Panc1 (cell line): ENCODE measurements around the gene HCN3. TPM values are rescaled to one million over a fixed set of nuclear protein-coding genes. Genes with fewer than 3 reads are reported as not detected.
A peak's percentile ranks its signal among the peaks of the same experiment; 100 is the strongest.

Source experiments
- ATAC-seq: fragments of 200-7000 bp; cut with Tn5 transposase; 2 replicates; pipeline ENCODE4 v1.9.1; 2020; ENCODE audit warnings: mild to moderate bottlenecking, moderate library complexity
- BruUV-seq: library from RNA; stranded (reverse); fragments of 400-500 nt; replicated peaks from 2 replicates; lab custom pipeline; 2021; lab: Mats Ljungman, UMichigan
- CTCF ChIA-PET: fragments of 300-600 bp; sonication (Branson Sonifier 250); formaldehyde crosslinking; loops from one replicate; lab custom pipeline; 2022; ENCODE audit warnings: antibody characterized with exemption; lab: Charles Lee
- POLR2A ChIA-PET: fragments of 300-600 bp; sonication (Branson Sonifier 250); formaldehyde crosslinking; loops from one replicate; lab custom pipeline; 2022; ENCODE audit warnings: antibody characterized with exemption; lab: Charles Lee
- DNase-seq: peaks from one replicate; pipeline ENCODE4 v3.0.0-alpha.2; 2010; ENCODE audit warnings: low read depth, low spot score
- H3K27ac ChIP-seq: 2 replicates; pipeline ENCODE4 v1.5.1; 2011; ENCODE audit warnings: mild to moderate bottlenecking, low read length, inconsistent platforms
- H3K27me3 ChIP-seq: fragments of 200-500 bp; sonication (Bioruptor generic); 2 replicates; pipeline ENCODE4 v1.6.0; 2014; ENCODE audit warnings: low read length, inconsistent platforms; ENCODE audit not compliant: control insufficient read depth, insufficient read depth
- H3K36me3 ChIP-seq: fragments of 200-500 bp; sonication (Bioruptor generic); 2 replicates; pipeline ENCODE4 v1.5.1; 2014; ENCODE audit warnings: inconsistent platforms, mild to moderate bottlenecking, low read length, moderate library complexity; ENCODE audit not compliant: control insufficient read depth, insufficient read depth
- H3K4me1 ChIP-seq: 2 replicates; pipeline ENCODE4 v1.5.1; 2011; ENCODE audit warnings: inconsistent platforms, mild to moderate bottlenecking, low read length, moderate library complexity; ENCODE audit not compliant: control insufficient read depth, insufficient read depth
- H3K4me3 ChIP-seq, 2 experiments: 2 replicates each; pipeline ENCODE4 v1.5.1; 2011 to 2012; ENCODE audit warnings: low read depth in 2 of 2, low read length in 2 of 2, mild to moderate bottlenecking in 2 of 2, inconsistent platforms in 1 of 2, moderate library complexity in 1 of 2
- H3K9me3 ChIP-seq: fragments of 200-500 bp; sonication (Bioruptor generic); 2 replicates; pipeline ENCODE4 v1.5.1; 2014; ENCODE audit warnings: low read depth, mild to moderate bottlenecking, inconsistent platforms, low read length, moderate library complexity; ENCODE audit not compliant: control insufficient read depth, insufficient read depth
- POLR2AphosphoS5 ChIP-seq: IDR thresholded peaks from 2 replicates; pipeline ENCODE4 v1.6.1; 2012; ENCODE audit warnings: mild to moderate bottlenecking, low read depth, low read length, moderate library complexity
- SIN3A ChIP-seq: IDR thresholded peaks from 2 replicates; pipeline ENCODE4 v1.6.1; 2012; ENCODE audit warnings: low read depth, mild to moderate bottlenecking, low read length, moderate library complexity, borderline replicate concordance; ENCODE audit not compliant: insufficient read depth
- TCF7L2 ChIP-seq: IDR thresholded peaks from 2 replicates; pipeline ENCODE4 v1.6.1; 2011; ENCODE audit warnings: mild to moderate bottlenecking, low read depth, low read length, inconsistent platforms
- in situ Hi-C: cut with HindIII; loops from 2 replicates; pipeline ENCODE4 v1.10.0; 2016; ENCODE audit warnings: low sequenced_read_pairs, low pct_unique_long_range_greater_than_20kb
- intact Hi-C: fragments of 100-400 bp; cut with micrococcal nuclease; formaldehyde crosslinking; loops from one replicate; pipeline ENCODE4 v1.10.0; 2022; ENCODE audit not compliant: unreplicated experiment
- total RNA-seq: library from RNA; stranded (reverse); gene quantifications from one replicate; pipeline ENCODE4 v1.2.1, GENCODE V29; 2021; ENCODE audit not compliant: unreplicated experiment
- TF ChIP-seq, protein P1 (sequence below), 2 experiments: IDR thresholded peaks; 2 replicates each; pipeline ENCODE4 v1.6.1; 2011 to 2012; ENCODE audit warnings: low read depth in 2 of 2, control low read depth in 1 of 2, low read length in 1 of 2, mild to moderate bottlenecking in 1 of 2, moderate library complexity in 1 of 2; ENCODE audit not compliant: insufficient read depth in 1 of 2
- TF ChIP-seq, protein P2 (sequence below): fragments of 450-650 bp; IDR thresholded peaks from 2 replicates; pipeline ENCODE4 v1.5.1; 2017; ENCODE audit warnings: mild to moderate bottlenecking

Gene HCN3
- total RNA-seq, 1 experiment from 2014 or later, result 7.8 TPM

DNA sequence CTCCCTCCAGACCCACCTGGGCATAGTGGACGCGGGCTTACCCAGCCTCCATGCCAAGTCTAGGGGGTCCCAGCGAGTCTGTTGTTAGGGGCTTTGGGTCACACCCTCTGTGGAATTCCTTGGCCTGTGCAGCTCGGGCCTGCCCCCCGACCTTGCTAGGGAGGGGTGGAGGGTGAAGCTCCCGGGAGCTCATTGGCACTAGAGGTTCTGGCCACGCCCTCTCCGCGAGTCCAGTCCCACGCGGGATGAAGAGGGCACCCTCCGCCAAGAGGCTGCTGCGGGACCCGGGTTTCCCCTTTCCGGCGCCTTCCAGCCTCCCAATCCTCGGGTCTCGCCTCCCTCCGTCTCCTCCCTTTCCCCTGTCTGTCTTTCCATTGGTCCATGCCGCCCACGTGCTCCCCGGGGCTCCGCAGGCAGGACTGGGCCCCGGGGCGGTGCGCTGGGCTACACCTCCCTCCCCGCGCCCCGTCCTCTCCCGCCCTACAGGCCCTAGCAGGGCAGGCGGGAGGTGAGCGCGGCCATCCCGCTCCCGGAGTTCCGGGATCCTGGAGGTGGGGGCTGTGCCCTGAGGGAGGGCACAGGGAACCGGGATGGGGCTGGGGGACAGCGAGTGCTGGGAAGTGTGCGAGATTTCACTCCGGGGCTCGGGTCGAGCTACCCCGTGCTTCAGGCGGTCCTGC lies 46.9 kb downstream of the HCN3 start:
- 0 out of 2 replicates have a peak, but pooled peaks have one; percentile 56 for TF ChIP-seq POLR2AphosphoS5
- TF ChIP-seq, protein P1, sequence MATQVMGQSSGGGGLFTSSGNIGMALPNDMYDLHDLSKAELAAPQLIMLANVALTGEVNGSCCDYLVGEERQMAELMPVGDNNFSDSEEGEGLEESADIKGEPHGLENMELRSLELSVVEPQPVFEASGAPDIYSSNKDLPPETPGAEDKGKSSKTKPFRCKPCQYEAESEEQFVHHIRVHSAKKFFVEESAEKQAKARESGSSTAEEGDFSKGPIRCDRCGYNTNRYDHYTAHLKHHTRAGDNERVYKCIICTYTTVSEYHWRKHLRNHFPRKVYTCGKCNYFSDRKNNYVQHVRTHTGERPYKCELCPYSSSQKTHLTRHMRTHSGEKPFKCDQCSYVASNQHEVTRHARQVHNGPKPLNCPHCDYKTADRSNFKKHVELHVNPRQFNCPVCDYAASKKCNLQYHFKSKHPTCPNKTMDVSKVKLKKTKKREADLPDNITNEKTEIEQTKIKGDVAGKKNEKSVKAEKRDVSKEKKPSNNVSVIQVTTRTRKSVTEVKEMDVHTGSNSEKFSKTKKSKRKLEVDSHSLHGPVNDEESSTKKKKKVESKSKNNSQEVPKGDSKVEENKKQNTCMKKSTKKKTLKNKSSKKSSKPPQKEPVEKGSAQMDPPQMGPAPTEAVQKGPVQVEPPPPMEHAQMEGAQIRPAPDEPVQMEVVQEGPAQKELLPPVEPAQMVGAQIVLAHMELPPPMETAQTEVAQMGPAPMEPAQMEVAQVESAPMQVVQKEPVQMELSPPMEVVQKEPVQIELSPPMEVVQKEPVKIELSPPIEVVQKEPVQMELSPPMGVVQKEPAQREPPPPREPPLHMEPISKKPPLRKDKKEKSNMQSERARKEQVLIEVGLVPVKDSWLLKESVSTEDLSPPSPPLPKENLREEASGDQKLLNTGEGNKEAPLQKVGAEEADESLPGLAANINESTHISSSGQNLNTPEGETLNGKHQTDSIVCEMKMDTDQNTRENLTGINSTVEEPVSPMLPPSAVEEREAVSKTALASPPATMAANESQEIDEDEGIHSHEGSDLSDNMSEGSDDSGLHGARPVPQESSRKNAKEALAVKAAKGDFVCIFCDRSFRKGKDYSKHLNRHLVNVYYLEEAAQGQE (IDR thresholded peaks at IDR 0.05; ENCODE audit: insufficient read depth in 1 of 2, low read depth in 2 of 2, low read length in 1 of 2), result no peak
- H3K4me1 ChIP-seq, result peaks cover 47% of the 10 kb centered on the region
- no peaks in the 10 kb centered on the region for H3K27me3 ChIP-seq
- DNase-seq (peak; percentile 87), ATAC-seq (peak; percentile 76)
- no TSS peak for BruUV-seq
- intact Hi-C loops, result no loop called here
- H3K4me3 ChIP-seq, result peak overlapping the region; percentile 92 to 96
- H3K9me3 ChIP-seq, result no peaks in the 10 kb centered on the region
- in situ Hi-C loops, result no loop called here
- peak overlapping the region; percentile 95 for H3K27ac ChIP-seq
- H3K36me3 ChIP-seq, result no peaks in the 10 kb centered on the region; the same call in none of the 2 replicates
- CTCF ChIA-PET, result interaction anchor here (0.6 to 3.5 kb wide), 5 partner anchors 46 to 405 kb away, joined by 3 to 34 read pairs (median 4); no protein-coding TSS in a partner anchor
- POLR2A ChIA-PET, result interaction anchor here (0.5 to 0.9 kb wide), 4 partner anchors 12 to 125 kb away, joined by 3 to 8 read pairs (median 6); no protein-coding TSS in a partner anchor

DNA sequence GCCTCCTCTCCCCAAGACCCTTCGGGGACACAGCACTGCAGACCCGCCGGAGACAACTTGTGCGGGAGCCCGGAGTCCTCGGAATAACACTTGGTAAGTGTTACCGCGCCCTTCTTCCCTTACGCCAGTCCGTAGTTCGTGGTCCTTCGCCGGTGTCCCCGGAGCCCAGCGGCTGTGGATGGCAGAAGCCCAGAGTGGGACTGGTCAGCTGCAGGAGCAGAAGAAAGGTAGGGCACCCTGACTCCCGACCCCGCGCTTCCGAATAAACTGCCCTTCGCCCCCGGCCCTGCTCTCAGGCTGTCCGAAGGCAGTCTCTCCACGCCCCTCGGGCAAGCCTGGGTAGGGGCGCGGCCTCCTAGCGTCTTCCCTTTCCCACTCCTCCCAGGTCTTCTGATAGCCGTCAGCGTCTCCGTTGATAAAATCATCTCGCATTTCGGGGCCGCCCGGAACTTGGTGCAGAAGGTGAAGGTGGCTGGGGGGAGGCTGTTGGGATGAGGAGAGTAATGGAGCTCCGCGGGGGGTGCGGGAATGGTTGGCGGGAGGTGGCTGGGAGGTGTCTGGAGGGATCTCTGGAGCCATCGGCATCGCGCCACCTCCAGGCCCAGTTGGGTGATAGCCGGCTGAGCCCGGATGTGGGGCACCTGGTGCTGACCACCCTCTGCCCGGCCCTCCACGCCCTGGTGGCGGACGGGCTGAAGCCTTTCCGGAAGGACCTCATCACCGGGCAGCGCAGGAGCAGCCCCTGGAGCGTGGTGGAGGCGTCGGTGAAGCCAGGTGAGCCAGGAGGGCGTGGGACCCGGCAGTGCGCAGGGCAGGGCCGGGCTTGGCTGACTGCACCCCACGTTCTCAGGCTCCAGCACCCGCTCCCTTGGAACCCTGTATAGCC lies 47.7 kb downstream of the HCN3 start:
- CTCF ChIA-PET, result interaction anchor here (3.5 kb wide), 1 partner anchor 74 kb away, joined by 34 read pairs; no protein-coding TSS in a partner anchor
- no peak for TF ChIP-seq TCF7L2
- 0 out of 2 replicates have a peak, but pooled peaks have one; percentile 25 for TF ChIP-seq POLR2AphosphoS5
- TF ChIP-seq, protein P2, sequence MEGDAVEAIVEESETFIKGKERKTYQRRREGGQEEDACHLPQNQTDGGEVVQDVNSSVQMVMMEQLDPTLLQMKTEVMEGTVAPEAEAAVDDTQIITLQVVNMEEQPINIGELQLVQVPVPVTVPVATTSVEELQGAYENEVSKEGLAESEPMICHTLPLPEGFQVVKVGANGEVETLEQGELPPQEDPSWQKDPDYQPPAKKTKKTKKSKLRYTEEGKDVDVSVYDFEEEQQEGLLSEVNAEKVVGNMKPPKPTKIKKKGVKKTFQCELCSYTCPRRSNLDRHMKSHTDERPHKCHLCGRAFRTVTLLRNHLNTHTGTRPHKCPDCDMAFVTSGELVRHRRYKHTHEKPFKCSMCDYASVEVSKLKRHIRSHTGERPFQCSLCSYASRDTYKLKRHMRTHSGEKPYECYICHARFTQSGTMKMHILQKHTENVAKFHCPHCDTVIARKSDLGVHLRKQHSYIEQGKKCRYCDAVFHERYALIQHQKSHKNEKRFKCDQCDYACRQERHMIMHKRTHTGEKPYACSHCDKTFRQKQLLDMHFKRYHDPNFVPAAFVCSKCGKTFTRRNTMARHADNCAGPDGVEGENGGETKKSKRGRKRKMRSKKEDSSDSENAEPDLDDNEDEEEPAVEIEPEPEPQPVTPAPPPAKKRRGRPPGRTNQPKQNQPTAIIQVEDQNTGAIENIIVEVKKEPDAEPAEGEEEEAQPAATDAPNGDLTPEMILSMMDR, result peak; percentile 79; the same call in 1 of the 2 replicates
- TF ChIP-seq, protein P1 (IDR thresholded peaks at IDR 0.05; ENCODE audit: insufficient read depth in 1 of 2, low read depth in 2 of 2, low read length in 1 of 2), result 0 out of 4 replicates have a peak, but pooled peaks of 1 of the 2 experiments have one; percentile 4
- TF ChIP-seq SIN3A, result no peak; the same call in 1 of the 2 replicates
- no peaks in the 10 kb centered on the region; the same call in none of the 2 replicates for H3K36me3 ChIP-seq
- intact Hi-C loops (no loop called here), in situ Hi-C loops (no loop called here)
- no peak for DNase-seq
- no peaks in the 10 kb centered on the region for H3K9me3 ChIP-seq
- BruUV-seq, result TSS peak; percentile 59
- peak; percentile 28 for ATAC-seq
- H3K27me3 ChIP-seq, result no peaks in the 10 kb centered on the region
- peak overlapping the region; percentile 95 for H3K27ac ChIP-seq
- H3K4me1 ChIP-seq, result peaks cover 40% of the 10 kb centered on the region
- peak overlapping the region; percentile 92 to 96 for H3K4me3 ChIP-seq
- POLR2A ChIA-PET, result interaction anchor here (0.9 kb wide), 1 partner anchor 115 kb away, joined by 3 read pairs; no protein-coding TSS in a partner anchor
